Lower leg skin (tissue), 3 donors: ENCODE data around the gene RTBDN.

Source experiments
- POLR2A ChIP-seq, 2 donors: fragments of 450-650 bp; IDR thresholded peaks; one replicate each; pipeline ENCODE4 v1.6.1; 2016 to 2017; ENCODE audit warnings: antibody characterized with exemption in 2 of 2, mild to moderate bottlenecking in 1 of 2, moderate library complexity in 1 of 2
- TF ChIP-seq, protein P1 (sequence below), 3 donors: fragments of 450-650 bp; IDR thresholded peaks; one replicate each; pipeline ENCODE4 v1.5.1; 2016; ENCODE audit warnings: antibody characterized with exemption in 3 of 3, mild to moderate bottlenecking in 3 of 3, moderate library complexity in 2 of 3

DNA sequence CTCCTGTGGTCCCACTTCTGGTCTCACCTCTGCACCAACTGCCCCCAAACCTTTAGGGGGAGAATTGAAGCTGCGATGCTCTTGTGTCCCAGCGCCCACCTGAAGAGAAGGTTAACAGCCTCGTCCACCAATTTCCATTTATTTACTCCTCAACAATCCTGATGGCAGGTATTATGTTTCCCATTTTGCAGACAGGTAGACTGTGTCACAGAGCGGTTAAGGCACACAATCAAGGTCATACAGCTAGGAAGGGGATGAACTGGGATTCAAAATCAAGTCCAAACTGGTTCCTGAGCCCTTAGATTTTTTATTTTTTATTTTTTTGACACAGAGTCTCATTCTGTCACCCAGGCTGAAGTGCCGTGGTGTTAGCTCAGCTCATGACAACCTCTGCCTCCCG, 40.7 kb upstream of the RTBDN start:
- TF ChIP-seq POLR2A (IDR thresholded peaks at IDR 0.05): no peak
- TF ChIP-seq, protein P1, sequence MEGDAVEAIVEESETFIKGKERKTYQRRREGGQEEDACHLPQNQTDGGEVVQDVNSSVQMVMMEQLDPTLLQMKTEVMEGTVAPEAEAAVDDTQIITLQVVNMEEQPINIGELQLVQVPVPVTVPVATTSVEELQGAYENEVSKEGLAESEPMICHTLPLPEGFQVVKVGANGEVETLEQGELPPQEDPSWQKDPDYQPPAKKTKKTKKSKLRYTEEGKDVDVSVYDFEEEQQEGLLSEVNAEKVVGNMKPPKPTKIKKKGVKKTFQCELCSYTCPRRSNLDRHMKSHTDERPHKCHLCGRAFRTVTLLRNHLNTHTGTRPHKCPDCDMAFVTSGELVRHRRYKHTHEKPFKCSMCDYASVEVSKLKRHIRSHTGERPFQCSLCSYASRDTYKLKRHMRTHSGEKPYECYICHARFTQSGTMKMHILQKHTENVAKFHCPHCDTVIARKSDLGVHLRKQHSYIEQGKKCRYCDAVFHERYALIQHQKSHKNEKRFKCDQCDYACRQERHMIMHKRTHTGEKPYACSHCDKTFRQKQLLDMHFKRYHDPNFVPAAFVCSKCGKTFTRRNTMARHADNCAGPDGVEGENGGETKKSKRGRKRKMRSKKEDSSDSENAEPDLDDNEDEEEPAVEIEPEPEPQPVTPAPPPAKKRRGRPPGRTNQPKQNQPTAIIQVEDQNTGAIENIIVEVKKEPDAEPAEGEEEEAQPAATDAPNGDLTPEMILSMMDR (IDR thresholded peaks at IDR 0.05): no peak
